Effector memory CD8-positive, alpha-beta T cell (primary cell): ENCODE measurements around the gene SLC2A4.

Experiments used
- ATAC-seq: fragments of 150-1000 bp; cut with Tn5 transposase; replicated peaks from 2 replicates; pipeline ENCODE4 v1.10.0; 2021; ENCODE audit warnings: mild to moderate bottlenecking, moderate library complexity
- DNase-seq, 3 experiments: peaks; one replicate each; pipeline ENCODE4 v3.0.0; 2021
- H3K27ac Mint-ChIP-seq, 2 donors: one replicate each; pipeline ENCODE4 v1.8.0; 2022; ENCODE audit warnings: mild to moderate bottlenecking in 2 of 2, mixed read lengths in 2 of 2, moderate library complexity in 2 of 2
- H3K27me3 Mint-ChIP-seq, 2 donors: one replicate each; pipeline ENCODE4 v1.8.0; 2022; ENCODE audit warnings: mixed read lengths in 2 of 2
- H3K36me3 Mint-ChIP-seq: one replicate; pipeline ENCODE4 v1.8.0; 2022; ENCODE audit warnings: mild to moderate bottlenecking, moderate library complexity, mixed read lengths; ENCODE audit not compliant: insufficient read depth
- H3K4me1 Mint-ChIP-seq, 2 donors: one replicate each; pipeline ENCODE4 v1.8.0; 2022; ENCODE audit warnings: low read depth in 2 of 2, mixed read lengths in 2 of 2
- H3K4me3 Mint-ChIP-seq, 2 donors: one replicate each; pipeline ENCODE4 v1.8.0; 2022; ENCODE audit warnings: mild to moderate bottlenecking in 2 of 2, mixed read lengths in 2 of 2, moderate library complexity in 2 of 2
- H3K9me3 Mint-ChIP-seq, 2 donors: one replicate each; pipeline ENCODE4 v1.8.0; 2022; ENCODE audit warnings: mixed read lengths in 2 of 2

SLC2A4 gene

DNA sequence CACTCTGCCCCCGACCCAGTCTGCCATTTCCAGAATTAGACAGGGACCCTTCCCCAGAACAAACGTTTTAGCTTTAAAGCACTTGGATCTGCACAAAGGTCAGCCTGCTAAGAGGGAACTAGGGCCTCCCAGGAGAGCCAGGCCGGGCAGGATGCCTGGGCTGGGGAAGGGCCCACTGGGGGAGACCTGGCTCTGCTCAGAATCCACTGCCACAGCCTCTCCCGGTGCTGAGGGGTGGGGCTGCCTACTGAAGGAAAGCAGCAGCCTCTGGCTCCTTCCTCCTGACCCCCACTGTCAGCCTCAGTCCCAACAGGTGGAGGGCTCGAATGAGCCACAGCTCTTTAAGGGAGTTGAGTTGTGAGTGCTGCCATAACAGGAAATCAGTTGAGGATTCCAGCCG, 11.2 kb downstream of the SLC2A4 start:
- H3K4me3 Mint-ChIP-seq: no peak overlapping the region

DNA sequence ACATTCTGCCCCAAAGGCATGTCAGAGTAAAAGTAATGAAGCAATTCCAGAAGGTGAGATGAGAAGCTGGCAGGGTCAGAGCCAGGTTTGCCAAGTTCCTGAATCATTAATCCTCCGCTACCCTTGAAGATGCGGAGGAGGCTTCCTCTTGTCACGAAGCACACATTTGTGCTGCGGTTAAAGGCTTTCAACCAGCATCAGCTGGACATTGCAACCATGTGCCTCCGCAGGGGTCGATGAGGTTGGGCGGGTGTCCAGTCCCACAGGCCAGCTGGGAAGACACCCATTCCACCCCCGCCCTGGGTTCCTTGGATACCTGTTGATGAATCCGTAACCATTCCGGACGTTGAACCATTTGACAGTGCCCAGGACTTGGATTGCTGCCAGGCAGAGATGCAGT, 11.6 kb downstream of the SLC2A4 start:
- peak overlapping the region; percentile 59 to 92 for H3K4me3 Mint-ChIP-seq
- H3K4me1 Mint-ChIP-seq: peaks cover 15 to 19% of the 10 kb centered on the region in 2 donors
- ATAC-seq (no peak), DNase-seq (no peak)
- H3K27me3 Mint-ChIP-seq: peaks cover 18 to 28% of the 10 kb centered on the region in 2 donors
- H3K9me3 Mint-ChIP-seq: no peaks in the 10 kb centered on the region
- peaks cover 10% of the 10 kb centered on the region for H3K36me3 Mint-ChIP-seq
- no peak overlapping the region for H3K27ac Mint-ChIP-seq

More for the DNA sequence above, 11.2 kb downstream of the SLC2A4 start:
- Mint-ChIP-seq H3K36me3 (peaks cover 7% of the 10 kb centered on the region), H3K27me3 (peaks cover 22 to 32% of the 10 kb centered on the region in 2 donors), H3K27ac (no peak overlapping the region), H3K4me1 (peaks cover 15 to 19% of the 10 kb centered on the region in 2 donors), H3K9me3 (no peaks in the 10 kb centered on the region)
- ATAC-seq: no peak
- DNase-seq: no peak

DNA sequence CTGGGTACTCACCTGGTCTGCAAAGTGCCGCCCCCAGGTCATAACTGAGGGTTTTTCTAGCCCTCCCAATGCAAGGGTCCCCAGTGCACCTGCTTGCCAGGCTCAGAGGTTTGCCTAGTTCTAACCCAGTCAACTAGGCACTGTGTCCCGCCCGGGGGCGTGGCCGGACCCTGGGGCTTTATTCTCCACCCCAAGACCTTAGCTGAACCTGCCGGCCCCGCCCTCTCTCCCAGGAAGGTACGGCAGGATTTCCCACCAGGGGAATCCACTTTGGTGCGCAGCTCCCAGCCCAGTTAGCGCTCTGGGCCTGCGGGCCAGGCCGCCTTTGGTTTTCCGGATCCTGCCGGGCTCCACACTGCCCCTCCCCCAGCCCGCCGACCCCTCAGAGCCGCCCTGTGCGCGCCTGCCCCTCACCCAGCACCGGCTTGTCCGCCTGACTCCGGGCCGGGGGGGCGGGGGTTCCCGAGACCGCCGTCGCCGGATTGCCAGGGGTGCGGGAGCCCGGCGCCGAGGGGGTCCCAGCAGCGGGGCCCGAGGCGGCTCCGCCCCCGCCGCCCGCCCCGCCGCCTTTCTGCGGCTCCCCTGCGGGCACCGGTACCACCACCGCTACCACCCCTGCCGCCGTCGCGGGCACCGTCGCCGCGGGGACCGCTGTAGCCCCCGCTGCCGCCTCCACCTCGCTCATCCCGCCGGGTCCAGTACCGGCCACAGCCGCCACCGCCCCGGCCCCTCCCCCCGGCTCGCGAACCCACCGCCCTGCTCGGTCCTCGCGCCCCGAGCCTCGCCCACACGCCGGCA, 12.5 kb downstream of the SLC2A4 start:
- Mint-ChIP-seq H3K36me3 (peaks cover 10% of the 10 kb centered on the region), H3K27ac (peak overlapping the region in 1 of 2 donors; percentile 5), H3K27me3 (peaks cover 17 to 23% of the 10 kb centered on the region in 2 donors), H3K4me1 (peaks cover 15 to 19% of the 10 kb centered on the region in 2 donors), H3K9me3 (no peaks in the 10 kb centered on the region), H3K4me3 (peak overlapping the region; percentile 59 to 92)
- DNase-seq (no peak), ATAC-seq (peak; percentile 32)

DNA sequence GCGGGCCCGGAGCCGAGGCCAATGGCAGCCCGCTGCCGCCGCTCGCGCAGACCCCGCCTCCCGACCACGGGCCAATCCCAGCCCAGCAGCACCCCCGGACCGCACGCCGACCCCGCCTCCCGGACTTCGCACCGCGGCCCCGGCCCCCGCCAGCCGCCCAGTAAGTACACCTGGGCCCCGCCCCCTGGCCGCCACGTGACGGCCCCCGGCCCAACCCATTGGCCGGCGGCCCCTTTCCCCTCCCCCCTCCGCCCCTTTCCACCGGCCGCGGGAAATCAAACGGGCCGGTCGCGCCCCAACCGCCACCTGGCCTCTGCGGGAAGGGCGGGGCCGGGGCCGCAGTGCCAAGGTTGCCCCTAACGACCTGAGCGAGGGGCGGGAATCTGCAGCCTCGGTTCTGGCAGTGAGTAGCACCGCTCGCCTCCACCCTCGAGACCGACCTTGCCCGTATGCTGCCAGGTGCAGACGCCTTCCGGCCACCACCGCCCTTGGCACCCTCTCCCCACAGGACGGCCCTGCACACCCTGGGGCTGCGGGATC, 13.2 kb downstream of the SLC2A4 start, which contains the start of gene YBX2:
TSS of gene YBX2 (minus strand) at position 26 of the 540 bp plus-strand sequence. CDS start 139 bp downstream, outside the sequence.
- ATAC-seq (peak; percentile 79), DNase-seq (peak; percentile 48 to 67 (median 67))
- Mint-ChIP-seq H3K27me3 (peaks cover 17 to 23% of the 10 kb centered on the region in 2 donors), H3K27ac (peak within 1 kb of the TSS; percentile 5 to 93), H3K4me3 (peak within 1 kb of the TSS; percentile 92 to 94), H3K9me3 (no peaks in the 10 kb centered on the region), H3K36me3 (peaks cover 10% of the 10 kb centered on the region), H3K4me1 (peaks cover 15 to 19% of the 10 kb centered on the region in 2 donors)

DNA sequence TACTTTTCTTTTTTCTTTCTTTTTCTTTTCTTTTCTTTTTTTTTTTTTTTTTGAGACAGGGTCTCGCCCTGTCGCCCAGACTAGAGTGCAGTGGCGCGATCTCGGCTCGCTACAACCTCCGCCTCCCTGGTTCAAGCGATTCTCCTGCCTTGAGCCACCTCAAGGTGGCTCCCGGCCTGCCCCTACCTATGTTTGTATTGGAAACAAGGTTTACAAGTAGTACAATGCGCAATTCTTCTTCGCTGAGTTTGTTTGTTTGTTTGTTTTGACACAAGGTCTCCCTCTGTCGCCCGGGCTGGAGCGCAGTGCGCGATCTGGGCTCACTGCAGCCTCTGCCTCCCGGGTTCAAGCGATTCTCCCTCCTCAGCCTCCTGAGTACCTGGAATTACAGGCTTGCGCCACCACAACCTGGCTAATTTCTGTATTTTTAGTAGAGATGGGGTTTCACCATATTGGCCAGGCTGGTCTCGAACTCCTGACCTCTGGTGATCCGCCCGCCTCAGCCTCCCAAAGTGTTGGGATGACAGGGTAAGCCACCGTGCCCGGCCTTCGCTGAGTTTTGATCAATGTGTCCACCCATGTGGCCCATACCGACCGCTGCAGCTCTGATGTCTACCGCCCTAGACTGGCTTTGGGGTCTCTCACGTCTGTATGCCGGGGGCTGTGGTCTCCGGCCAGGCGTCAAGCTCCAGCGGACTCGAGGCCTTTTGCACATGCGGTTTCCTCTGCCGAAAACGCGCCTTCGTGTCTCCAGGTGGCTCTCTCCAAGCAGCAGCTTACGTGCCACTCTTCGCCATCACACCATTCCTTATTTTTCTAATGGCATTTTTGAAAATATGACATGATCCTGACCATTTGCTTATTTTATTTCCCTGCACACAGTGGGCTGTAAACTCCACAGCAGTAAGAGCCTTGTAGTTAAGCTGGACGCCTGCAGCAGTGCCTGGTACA, 14.0 kb downstream of the SLC2A4 start:
- Mint-ChIP-seq H3K36me3 (peaks cover 10% of the 10 kb centered on the region), H3K27ac (peak overlapping the region in 1 of 2 donors; percentile 93), H3K4me1 (peaks cover 15 to 19% of the 10 kb centered on the region in 2 donors), H3K4me3 (peak overlapping the region; percentile 92 to 94), H3K27me3 (peaks cover 10 to 23% of the 10 kb centered on the region in 2 donors), H3K9me3 (no peaks in the 10 kb centered on the region)
- ATAC-seq: no peak
- DNase-seq: no peak

DNA sequence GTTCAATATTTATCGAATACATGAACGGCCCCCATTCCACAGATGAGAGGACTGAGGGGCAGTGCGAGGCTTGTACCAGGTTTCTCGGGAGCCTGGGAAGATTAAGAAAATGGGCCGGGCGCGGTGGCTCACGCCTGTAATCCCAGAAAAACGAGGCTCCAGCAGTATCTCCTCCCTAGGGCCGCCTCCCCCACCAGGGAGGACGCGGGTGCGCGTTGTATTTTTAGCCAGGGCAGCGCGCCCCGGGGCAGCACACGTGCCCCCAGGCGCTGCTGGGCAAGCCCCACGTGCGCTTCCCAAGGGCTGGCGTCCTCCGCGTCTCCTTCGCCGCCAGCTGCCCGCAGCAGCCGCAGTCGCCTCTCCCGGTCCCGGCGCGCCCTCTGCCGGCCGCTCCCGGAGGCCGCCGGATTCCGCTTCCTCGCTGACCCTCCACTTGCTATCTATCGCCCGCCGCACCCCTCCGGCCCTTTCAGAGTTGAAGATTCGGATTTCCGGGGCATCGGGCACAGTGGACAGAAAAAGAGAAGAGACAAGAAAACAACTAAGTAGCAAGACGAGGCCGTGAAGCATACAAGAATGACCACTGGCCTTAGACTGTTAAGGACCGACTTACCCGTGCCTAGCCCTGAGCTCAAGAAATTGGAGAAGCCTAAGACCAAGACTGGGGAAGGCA, 14.8 kb downstream of the SLC2A4 start:
- DNase-seq: peak in 2 of 3 experiments; percentile 55 to 63
- Mint-ChIP-seq H3K27me3 (peaks cover 8 to 23% of the 10 kb centered on the region in 2 donors), H3K4me3 (peak overlapping the region; percentile 43 to 92)

GRCh38 chr17:7304179-7304578, 22.7 kb downstream of the SLC2A4 start:
- ATAC-seq (no peak), DNase-seq (no peak)
- Mint-ChIP-seq H3K4me3 (no peak overlapping the region), H3K27me3 (no peaks in the 10 kb centered on the region), H3K4me1 (peaks cover 6 to 11% of the 10 kb centered on the region in 2 donors), H3K27ac (no peak overlapping the region), H3K9me3 (no peaks in the 10 kb centered on the region), H3K36me3 (peaks cover 25% of the 10 kb centered on the region)

More for the DNA sequence above, 14.8 kb downstream of the SLC2A4 start:
- Mint-ChIP-seq H3K36me3 (peaks cover 10% of the 10 kb centered on the region), H3K27ac (no peak overlapping the region), H3K9me3 (no peaks in the 10 kb centered on the region), H3K4me1 (peaks cover 15 to 19% of the 10 kb centered on the region in 2 donors)
- peak; percentile 41 for ATAC-seq

- H3K4me3 Mint-ChIP-seq: peak within 1 kb of the TSS; percentile 82 to 90
- peak within 1 kb of the TSS; percentile 92 to 99 for H3K27ac Mint-ChIP-seq
- H3K4me1 Mint-ChIP-seq: peaks cover 30 to 34% of the 10 kb centered on the region in 2 donors
- H3K27me3 Mint-ChIP-seq: no peaks in the 10 kb centered on the region
- peak; percentile 64 for ATAC-seq
- no peaks in the 10 kb centered on the region for H3K9me3 Mint-ChIP-seq
- H3K36me3 Mint-ChIP-seq: peaks cover 53% of the 10 kb centered on the region
- DNase-seq: peak; percentile 99 to 100 (median 99)
These were observed 25.6 kb downstream of the SLC2A4 start, which contains the start of gene EIF5A for GRCh38 chr17:7306911-7307685. TSS of gene EIF5A (plus strand) at chr17:7307628. CDS start at chr17:7309636, 2,008 bp downstream.

DNA sequence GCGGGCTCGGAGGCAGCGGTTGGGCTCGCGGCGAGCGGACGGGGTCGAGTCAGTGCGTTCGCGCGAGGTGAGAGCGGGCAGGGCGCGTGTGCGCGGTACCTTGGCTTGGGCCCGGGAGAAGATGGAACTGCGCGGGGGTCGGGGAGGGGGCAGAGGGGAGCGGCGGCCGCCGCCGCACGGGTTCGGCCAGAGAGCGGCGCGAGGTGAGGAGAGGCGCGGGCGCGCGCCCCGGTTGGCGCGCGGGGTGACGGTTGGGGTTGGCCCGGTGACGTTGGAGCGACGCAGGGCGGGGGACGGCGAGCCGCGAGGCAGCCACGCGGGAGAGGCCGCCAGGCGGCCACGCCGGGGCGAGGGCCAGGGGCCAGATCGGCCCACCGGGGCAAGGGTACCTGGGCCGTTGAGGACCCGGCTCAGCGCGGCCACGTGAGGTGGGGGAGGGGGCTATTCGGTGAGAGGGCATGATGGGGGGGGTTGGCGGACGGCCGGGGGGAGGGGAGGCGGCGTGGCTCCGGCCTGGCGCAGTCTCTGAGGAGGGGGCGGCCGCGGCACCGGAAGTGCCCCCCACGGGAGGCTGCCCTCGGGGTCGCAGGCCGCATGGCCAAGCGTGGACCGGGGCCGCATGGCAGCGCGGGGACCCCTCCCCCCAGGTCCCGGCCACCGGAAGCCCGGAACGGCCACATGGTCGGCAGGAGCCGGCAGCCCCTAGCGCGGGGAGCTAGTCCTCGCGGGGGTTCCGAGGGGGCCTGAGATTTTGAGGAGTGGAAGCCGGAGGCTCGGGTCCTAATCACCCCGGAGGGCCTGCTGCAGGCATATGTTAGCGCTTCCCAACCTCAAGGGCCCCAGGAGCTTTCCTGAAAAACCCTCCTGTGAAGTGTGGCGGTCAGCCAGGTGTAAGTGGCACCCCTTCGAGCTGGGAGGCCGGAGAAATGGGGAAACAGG, 26.4 kb downstream of the SLC2A4 start:
- ATAC-seq (peak; percentile 9), DNase-seq (peak; percentile 36 to 57 (median 53))
- Mint-ChIP-seq H3K36me3 (peaks cover 62% of the 10 kb centered on the region), H3K27ac (peak overlapping the region; percentile 92 to 99), H3K4me1 (peaks cover 38 to 41% of the 10 kb centered on the region in 2 donors), H3K4me3 (peak overlapping the region; percentile 82 to 90), H3K27me3 (no peaks in the 10 kb centered on the region), H3K9me3 (no peaks in the 10 kb centered on the region)

DNA sequence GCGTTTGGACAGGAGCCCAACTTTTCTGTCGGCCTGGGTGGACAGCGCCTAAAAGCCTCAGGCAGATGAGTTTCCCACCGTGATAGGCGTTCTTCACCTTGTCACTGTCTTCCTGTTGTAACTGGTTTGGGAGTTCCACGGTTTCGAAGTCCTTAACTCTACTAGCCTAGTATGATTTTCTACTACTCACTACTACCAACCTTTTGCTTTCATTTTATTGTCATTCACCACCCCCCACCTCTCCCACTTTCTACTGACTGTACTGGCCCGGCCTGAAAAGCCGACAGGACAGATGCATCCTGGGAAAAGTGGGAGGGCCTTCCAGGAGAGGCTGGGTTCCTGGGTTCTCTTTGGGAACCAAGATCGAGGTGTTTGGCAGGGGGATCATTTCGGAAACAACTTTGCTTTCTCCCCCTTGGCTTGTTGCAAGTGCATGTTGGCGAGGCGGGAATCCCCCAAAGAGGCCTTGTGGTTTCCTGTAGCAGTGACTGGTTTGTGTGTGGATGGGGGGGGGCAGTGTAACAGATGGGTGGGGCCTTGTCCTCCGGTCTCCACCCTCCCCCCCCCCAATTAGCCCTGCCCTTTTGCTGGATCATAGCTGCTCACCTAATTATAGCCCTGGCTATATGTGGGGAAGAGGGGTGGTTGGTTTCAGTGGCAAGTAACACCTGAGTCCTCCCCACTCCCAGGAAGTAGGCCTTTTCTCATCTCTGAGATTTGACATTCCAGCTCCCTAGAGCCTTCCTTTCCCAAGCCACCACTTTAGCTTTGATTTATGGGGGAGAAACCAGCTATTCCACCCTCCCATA, 27.3 kb downstream of the SLC2A4 start:
- H3K36me3 Mint-ChIP-seq: peaks cover 70% of the 10 kb centered on the region
- no peaks in the 10 kb centered on the region for H3K9me3 Mint-ChIP-seq
- H3K4me1 Mint-ChIP-seq: peaks cover 45 to 49% of the 10 kb centered on the region in 2 donors
- peak overlapping the region; percentile 92 to 99 for H3K27ac Mint-ChIP-seq
- H3K4me3 Mint-ChIP-seq: peak overlapping the region; percentile 82 to 90
- peak; percentile 82 to 85 (median 83) for DNase-seq
- ATAC-seq: peak; percentile 40
- no peaks in the 10 kb centered on the region for H3K27me3 Mint-ChIP-seq
